IPS-NIHi7 (cell line): ENCODE results near the gene POU3F1.

Source experiments
- DNase-seq: peaks from one replicate; pipeline ENCODE4 v3.0.0; 2012; ENCODE audit warnings: mixed read lengths; ENCODE audit errors: extremely low spot score

POU3F1 gene

DNA sequence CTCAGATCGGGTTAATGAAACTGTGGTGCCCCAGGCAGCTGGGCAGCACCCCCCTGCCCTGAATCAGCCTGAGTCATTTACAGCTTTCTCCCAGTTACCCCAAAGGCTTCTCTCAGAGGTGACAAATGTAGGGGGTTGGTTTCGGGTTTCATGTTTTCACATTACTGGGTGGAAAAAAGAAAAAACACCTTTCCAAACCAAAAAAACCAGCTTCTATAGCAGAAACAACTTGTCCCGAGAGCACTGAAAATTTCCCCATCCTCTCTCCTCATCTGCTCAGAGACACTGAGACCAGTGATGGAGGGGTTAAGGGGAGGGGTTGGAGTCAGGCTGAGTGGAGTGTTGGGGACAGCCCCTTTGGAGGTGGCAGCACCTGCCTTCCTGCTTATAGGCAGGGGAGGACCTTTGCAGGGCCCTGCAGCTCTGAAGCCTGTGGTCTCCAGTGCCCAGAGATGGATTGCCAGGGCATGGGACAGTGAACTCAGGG is 18.4 kb downstream of the POU3F1 start:
- DNase-seq: no peak

DNA sequence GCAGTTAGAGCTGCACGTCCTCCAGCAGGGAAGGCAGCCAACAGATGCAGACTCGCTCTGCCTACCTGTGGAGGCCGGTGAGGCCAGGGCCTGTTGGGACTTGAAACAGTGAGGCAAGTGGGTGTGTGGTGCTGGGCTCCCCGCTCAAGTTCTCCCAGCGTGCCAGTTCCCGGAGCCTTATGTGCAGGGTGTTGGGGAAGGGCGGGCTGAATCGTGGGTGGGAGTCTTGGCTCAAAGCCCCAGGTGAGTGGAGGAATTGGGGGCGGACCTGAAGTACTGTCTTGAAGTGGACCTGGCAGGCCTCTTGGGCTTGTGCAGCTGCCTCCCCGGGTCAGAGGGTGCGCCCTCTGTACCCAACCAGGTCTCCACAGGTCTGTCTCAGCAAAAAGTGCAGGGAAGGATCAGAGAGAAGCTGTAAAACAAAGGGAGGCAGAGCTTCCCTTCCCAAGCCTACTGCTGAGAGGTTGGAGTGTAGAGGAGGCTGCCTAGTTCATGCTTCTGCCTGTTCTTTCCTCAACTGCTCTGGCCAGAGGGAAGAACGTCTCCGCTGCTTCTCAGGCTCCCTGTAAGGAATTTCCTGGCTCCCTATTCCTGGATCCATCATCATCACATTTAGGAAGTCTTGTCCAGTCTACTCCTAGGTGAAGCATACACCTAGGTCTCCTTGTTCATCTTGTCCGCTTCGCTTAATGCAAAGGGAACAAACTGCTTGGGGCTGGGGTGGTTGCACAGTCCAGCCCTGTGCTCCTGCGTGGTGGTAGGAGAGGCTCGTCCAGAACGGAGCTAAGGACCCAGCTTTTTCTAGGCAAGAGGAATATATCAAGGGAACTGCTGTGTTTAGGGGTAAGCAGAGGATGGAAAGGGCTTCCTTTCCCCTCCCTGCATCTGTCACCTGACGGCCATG is 19.1 kb downstream of the POU3F1 start:
- DNase-seq: no peak

DNA sequence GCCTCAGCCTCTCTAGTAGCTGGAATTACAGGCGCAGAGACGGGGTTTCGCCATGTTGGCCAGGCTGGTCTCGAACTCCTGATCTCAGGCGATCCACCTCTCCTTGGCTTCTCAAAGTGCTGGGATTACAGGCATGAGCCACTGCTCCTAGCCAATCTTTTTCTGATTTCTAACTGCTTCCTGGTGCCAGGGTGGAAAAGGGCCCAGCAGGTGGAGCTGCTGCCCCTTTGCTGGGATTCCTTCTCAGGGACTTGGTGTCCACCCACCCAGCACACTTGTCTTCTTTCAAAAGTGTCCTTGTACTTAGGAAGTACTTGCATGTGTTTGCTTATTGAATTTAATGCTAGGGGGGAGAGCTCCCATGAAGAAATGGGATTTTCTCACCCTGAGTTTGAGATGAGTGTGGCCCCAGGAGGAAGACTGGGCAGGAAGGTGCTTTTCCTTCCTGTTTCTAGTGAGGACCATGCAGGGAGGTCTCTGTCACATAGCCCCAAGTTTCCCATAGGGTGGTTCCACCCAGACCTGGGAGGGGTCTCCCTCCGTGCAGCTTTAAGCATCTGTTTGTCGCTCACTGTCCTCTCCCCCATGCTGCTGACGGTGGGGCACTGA is 19.9 kb downstream of the POU3F1 start:
- DNase-seq: peak; percentile 64

DNA sequence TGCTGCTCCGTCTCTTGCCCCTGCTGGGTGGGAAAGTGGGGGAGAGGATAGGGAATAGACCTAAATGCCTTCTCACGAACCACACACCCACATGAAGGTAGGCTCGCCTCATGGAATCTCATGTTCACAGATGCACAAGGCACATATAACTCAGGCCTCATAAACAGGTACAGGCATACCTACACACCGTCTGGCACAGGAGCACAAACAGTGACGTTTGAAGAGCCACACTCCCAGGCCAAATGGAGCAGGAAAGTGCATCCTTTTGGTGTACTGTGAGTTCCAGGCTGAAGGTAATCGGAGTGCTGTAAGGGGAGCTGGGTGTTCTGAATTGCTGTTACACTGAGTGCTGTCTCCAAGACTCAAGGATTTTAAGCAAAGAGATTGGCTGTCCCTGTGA is 20.9 kb downstream of the POU3F1 start:
- DNase-seq: no peak

DNA sequence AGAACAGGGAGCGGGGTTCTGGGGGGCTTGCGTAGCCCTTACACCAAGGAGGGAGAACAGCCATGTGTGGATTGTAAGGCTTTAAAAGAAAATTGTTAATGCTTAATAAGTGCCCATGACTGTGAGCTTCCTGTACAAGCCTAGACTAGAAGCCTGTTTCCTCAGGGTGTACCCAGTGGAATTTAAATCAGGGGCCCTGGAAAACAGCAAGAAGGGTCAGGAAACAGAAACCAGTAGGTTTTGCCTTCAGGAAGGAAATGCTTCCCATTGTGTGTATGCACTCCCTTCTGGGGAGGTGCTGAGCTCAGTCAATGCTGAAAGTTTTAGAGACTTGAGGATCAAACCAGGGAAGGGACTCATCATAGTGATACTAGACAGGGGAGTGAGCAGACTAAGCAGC is 21.4 kb downstream of the POU3F1 start:
- DNase-seq: no peak

DNA sequence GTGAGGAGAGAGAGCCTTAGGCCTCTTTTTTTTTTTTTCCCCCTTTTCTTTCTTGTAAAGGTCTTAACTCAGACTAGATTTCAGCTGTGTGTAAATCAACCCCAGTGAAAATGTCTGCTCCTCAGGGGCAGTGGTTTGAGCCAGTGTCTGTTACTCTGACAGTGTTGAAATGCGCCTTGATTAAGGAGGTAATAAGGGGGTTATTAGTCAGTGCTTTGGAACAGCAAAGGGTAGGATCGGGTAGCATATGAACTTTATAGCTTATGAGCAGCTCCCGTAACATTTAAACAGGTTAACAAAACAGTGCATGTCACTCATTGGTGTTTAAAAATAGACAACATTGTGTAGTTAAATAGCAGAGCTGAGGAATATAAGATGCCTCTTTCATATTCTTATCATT is 23.8 kb downstream of the POU3F1 start:
- DNase-seq: no peak

DNA sequence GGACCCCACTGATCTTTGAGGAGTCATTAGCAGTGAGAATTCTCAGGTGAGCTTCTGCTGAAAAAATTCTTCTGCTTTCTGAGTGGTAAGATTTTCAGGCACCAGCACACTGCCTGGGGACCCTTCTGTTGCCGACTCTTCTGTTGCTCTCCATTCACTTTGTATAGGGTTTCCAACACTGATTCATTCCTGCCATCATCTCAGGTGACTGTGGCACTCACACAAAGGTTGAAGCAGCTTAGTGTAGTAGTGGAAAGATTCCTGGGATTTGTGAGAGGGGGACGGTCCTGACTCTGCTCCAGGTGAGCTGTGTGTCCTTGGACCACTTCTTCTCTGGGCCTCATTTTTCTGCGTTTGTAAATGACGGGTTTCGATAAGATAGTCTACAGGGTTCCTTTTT is 24.6 kb downstream of the POU3F1 start:
- DNase-seq: no peak

DNA sequence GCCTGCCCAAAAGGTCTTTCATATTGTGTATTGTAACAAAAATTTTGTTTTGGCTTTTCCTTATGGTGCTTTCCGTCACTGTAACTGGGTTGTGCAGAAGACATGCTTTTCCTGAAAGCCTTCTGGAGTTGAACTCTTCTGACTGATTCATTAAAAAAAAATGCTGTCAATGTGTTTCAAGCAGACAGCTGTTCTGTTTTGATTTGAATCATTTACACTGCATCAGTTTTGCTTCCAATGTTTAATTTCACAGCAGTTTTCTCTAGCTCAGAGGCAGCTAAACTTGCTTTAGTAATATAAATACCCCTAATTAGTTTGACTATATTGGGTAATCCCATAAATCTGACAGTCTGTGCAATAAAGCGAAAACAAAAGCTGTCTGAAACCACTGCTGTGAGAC is 26.2 kb downstream of the POU3F1 start:
- DNase-seq: no peak

DNA sequence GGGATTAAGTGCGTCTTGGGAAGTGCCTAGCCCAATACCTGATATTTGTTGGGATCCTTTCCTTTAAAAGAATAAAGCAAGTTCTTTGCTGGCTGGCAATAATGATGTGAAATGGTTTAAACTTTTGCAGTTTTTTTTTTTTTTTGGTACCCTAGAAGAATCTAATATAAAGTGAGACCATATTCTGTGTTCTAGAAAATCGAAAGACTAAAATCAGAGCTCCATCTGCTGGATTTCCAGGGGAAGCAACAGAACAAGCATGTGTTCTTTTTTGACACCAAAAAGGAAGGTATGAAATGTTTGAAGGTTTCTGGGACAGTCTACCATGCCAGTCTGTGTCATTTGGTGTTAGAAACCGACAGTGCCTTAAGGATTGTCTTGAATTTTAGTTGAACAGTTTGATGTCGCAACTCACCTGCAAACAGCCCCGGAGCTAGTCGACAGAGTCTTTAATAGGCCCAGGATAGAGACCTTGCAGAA is 27.7 kb downstream of the POU3F1 start:
- DNase-seq: no peak

DNA sequence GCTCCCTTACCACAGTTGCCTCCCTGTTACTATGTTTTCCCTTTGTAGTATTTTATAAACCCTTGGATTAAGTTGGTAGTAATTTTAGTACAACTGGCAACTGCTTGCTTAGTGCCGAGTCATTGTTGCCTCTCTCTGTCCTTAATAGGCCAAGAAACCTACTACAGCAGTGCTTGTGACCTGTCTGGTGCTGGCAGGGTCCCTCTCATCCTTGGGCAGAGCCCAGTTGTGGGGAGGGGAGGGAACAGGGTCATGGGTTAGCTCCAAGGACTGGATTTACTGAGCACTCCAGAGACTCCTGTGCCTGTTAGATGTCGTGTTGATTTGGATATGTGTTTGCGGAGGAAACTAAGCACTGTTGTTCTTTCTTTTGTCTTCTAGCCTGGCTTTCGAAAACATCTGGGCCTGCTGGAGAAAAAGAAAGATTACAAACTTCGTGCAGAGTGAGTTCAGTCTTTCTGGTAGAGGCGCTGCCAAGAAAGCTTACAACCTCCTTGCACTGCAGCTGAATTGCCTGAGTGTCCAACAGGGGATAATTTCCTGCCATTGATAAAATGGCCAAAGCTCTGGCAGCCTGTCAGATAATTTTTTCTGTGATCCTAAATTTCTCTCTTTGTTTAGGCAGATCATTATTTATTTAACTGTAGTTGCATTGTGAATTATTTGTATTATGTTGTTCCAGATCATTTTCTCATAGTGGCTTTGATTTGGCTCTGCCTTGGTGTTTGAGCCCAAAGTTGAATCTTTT is 30.4 kb downstream of the POU3F1 start:
- no peak for DNase-seq

DNA sequence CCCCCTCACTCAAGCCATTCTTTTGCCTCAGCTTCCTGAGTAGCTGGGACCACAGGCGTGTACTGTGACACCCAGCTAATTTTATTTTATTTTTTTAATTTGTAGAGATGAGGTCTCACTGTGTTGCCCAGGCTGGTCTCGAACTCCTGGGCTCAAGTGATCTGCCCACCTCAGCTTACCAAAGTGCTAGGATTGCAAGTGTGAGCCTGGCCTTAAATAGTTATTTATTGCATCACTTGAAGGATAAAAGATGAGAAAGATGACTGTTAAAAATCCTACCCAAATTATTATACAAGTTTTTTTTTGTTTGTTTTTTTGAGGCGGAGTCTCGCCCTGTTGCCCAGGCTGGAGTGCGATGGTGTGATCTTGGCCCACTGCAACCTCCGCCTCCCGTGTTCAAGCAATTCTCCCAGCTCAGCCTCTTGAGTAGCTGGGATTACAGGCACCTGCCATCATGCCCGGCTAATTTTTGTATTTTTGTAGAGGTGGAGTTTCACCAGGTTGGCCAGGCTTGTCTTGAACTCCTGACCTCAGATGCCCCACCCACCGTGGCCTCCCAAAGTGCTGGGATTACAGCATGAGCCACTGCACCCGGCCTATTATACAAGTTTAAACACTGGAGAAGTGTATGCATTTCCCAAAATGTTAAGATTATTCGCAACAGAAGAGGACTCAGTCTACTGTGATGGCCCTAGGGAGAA is 31.7 kb downstream of the POU3F1 start:
- DNase-seq: no peak

DNA sequence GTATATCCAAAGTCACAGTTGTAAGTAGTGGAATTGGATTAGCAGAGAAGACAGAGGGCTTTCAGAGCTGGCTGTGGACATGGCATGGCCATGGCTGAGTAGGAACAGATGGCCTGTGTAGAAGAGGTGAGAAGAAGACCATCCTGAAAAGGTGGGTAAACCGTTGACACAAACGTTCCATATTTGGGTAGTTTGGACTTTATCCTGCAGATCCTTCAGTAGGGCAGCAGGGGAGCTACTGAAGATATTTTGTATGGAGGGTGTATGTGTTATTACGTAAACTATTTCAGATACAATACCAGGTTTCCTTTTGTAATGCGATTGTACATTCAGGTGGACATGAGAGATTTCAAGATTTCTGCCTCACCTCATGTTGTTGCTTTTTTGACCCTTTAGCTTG is 32.4 kb downstream of the POU3F1 start:
- DNase-seq: no peak

DNA sequence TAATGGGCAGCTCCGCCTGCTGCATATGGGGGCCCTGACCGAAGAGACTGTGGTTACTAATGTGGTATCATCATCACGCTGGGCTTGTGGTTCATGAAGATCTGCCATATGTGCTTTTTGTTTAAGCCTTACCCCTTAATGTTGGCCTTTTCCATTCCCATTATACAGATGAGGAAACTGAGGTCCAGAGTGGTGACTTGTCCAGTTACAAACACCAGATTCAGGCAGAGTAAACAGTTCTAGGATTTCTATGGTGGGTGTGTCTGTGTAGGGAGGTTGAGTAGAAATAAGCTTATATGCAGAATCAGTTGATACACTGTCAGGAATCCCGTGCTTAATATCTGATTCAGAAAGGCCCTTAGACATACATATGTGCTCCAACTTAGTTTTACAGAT is 33.4 kb downstream of the POU3F1 start:
- DNase-seq: no peak

DNA sequence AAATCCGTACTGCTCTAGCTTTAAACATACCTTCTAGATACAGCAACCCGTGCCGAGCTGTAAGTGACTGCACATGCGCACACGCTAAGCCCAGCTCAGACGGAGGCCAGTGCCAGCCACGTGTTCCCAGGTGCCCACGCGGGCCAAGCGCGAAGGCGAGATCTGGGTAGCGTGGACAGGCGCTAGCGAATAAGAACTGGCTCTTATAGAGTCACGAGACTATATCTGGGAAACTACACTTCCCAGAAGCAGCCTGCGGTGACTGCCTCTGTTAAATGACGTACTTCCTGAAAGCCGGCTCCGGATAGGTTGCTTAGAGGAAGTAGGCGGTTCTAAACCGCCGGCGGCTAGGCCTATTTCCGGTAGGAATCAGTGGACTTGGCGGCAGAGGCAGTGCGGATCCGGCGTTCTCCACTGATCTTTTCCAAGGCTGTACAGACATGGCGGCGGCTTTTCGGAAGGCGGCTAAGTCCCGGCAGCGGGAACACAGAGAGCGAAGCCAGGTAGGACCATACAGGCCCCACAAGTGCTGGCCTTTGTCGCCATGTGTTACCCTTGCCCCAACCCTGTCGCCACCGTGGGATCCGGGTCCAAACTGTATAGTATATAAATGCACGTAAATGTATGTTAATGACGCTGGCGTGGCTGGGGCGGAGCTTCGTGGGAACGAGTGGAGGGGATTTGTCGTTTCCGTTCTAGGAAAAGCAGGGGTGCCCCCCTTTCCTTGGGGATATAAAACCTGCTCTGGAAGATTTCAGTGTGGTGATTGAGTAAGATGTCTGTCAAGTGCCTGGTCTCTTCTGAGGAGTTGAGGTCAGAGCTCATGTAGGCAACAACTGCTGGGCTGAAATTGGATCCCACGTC is 34.0 kb downstream of the POU3F1 start, which contains the start of gene UTP11:
Gene UTP11, plus strand, starts transcription at position 372 of the 864 bp plus-strand sequence. Its CDS starts 69 bp downstream, at position 441.
- DNase-seq: peak; percentile 93

DNA sequence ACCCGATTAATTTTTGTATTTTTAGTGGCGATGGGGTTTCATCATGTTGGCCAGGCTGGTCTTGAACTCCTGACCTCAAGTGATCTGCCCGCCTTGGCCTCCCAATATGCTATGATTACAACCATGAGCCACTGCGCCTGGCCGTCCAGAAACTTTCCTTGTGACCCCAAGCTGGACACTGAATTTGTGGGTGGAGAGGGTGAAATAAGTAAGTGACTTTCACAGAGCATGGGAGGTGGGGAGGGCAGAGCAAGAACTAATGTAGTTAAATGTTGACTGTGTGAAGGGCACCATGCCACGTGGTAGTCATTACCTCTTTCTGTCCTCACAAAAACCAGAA is 36.8 kb downstream of the POU3F1 start:
- no peak for DNase-seq

DNA sequence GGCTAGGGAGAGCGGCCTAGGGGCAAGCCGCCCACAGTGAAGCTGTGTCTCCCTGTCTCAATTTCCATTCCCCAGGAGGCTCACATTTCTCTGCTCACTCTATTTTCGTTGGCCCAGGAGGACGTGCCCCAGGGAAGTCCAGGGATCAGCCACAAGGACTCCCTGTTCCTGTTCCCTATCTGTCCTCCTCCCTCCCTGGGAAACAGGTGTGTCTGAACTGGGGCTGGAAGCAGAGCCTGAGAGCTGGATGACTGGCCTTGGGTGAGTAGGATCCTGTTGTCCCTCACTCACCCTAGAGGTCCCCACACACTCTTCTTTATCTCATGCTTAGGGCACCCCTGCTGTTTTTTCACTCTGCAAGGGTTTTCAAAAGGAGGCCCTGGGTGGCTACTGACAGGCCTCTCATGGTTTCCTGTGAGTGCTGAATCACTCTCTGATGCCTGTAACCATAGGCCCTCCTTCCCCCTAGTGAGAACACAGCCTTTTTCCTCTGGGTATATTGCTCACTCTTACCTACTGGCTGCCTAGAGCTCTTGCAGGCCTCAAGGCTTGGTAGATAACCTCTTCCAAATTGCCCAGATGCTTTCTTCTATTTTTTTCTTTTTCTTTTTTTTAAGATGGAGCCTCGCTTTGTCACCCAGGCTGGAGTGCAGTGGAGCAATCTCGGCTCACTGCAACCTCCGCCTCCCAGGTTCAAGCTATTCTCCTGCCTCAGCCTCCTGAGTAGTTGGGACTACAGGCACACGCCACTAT is 37.3 kb downstream of the POU3F1 start:
- DNase-seq: no peak

DNA sequence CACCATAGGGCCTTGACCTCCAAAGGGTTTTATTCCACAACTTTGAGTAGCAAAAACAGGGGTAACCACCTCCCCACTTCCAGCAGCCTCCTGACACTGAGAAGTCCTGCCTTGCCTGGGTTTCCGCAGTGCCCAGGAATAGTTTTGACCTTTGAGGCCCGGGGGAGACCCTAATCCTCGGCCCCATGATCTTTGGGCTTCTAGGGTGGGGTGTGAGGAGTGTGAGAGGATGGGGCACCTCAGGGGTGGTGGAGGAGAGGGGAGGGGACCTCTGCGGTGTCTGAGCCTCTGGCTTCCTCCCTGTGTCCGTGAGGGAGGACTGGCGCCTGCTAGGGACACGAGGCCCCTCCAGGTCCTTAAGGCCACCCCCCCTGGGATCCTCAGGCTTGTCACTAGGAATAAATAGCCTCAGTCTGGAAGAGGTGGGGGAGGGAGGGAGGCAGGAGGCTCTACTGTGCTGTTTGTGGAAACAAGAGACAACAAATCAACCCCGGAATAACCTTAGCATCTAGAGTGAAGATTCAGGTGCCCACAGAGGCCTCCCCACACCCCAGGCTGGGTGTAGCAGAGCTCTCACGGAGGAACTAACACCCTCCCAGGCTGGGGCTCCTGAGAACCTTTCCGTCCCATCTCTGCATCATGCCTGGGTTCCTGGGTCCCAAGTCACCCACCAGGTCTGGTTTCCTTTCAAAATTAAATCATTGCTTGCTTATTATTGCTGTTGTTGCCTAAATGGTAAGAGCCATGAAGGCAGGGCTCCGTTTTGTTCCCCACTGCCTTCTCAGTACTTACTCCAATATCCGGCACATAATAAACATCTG is 40.4 kb downstream of the POU3F1 start:
- no peak for DNase-seq

DNA sequence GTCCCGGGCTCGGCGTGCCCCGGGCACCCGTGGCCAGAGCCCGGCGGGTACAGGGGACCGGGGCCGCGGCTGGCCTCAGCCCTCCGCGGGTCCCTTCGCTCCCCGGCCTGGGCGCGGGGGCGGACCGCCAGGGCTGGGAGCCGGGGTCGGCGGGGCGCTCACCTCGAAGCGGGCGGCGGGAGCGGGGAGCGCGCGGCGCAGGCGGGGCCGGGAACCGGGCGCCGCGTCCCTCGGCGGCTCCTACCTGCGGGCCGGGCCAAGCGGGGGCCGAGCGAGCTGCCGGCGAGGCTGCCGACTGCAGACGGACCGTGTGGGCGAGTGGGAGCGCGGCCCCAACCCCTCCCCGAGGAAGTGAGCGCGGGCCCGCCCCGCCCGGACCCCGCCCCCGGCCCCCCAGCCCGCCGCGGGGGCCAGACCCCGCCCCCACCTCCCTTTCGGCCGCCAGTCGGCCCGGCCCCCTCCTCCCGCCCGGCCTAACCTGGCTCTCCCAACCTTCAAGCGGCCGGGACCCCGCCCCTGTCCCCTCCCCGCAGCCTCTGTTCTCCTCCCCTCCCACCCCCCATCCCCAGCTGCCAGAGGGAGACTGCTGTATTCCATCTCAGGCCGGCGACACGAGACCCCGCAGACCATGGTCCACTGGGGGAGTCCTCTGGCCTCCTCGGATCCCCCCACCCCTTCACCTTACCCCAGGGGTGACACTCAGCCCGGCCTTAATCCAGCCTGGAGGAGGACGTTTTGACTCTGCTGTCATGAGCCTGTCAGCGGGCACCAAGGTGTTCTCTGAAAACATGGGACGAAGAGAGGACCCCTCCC is 41.2 kb downstream of the POU3F1 start, which contains the start of gene FHL3:
Gene FHL3, minus strand, starts transcription at position 320 of the 813 bp plus-strand sequence. CDS start 6,102 bp downstream, outside the sequence.
- peak; percentile 83 for DNase-seq
